ENCODE data around the gene ANO2.

The ANO2 gene

GRCh38 chr12:5907807-5908206, 37.3 kb downstream of the ANO2 start:
- no peak overlapping the region for H3K27ac Mint-ChIP-seq
- no peak overlapping the region for H3K4me3 Mint-ChIP-seq
- peaks cover 10% of the 10 kb centered on the region for H3K4me1 Mint-ChIP-seq
- H3K36me3 Mint-ChIP-seq (ENCODE audit: low read depth): no peaks in the 10 kb centered on the region
- no peak for DNase-seq
- H3K27me3 Mint-ChIP-seq (ENCODE audit: low read depth, poor library complexity): peaks cover 42% of the 10 kb centered on the region
- no peaks in the 10 kb centered on the region for H3K9me3 Mint-ChIP-seq
- no peak for TF ChIP-seq CTCF (IDR thresholded peaks at IDR 0.05)

GRCh38 chr12:5905757-5906156, 39.3 kb downstream of the ANO2 start:
- no peak for TF ChIP-seq CTCF (IDR thresholded peaks at IDR 0.05)
- H3K36me3 Mint-ChIP-seq (ENCODE audit: low read depth): no peaks in the 10 kb centered on the region
- no peaks in the 10 kb centered on the region for H3K9me3 Mint-ChIP-seq
- H3K27ac Mint-ChIP-seq: no peak overlapping the region
- no peak for DNase-seq
- H3K4me3 Mint-ChIP-seq: no peak overlapping the region
- peaks cover 17% of the 10 kb centered on the region for H3K4me1 Mint-ChIP-seq
- H3K27me3 Mint-ChIP-seq (ENCODE audit: low read depth, poor library complexity): peaks cover 29% of the 10 kb centered on the region

- H3K4me1 Mint-ChIP-seq: peaks cover 21% of the 10 kb centered on the region
- H3K36me3 Mint-ChIP-seq (ENCODE audit: low read depth): no peaks in the 10 kb centered on the region
- no peak for DNase-seq
- peaks cover 25% of the 10 kb centered on the region for H3K27me3 Mint-ChIP-seq (ENCODE audit: low read depth, poor library complexity)
- H3K4me3 Mint-ChIP-seq: no peak overlapping the region
- TF ChIP-seq CTCF (IDR thresholded peaks at IDR 0.05): no peak
- H3K27ac Mint-ChIP-seq: no peak overlapping the region
- no peaks in the 10 kb centered on the region for H3K9me3 Mint-ChIP-seq
Measured at GRCh38 chr12:5904969-5905368, 40.1 kb downstream of the ANO2 start.

- Mint-ChIP-seq H3K27me3 (ENCODE audit: low read depth, poor library complexity) (peaks cover 20% of the 10 kb centered on the region), H3K36me3 (ENCODE audit: low read depth) (no peaks in the 10 kb centered on the region), H3K4me3 (no peak overlapping the region), H3K4me1 (peaks cover 21% of the 10 kb centered on the region), H3K9me3 (no peaks in the 10 kb centered on the region), H3K27ac (no peak overlapping the region)
- no peak for DNase-seq
- no peak for TF ChIP-seq CTCF (IDR thresholded peaks at IDR 0.05)
Measured at GRCh38 chr12:5904441-5904840, 40.6 kb downstream of the ANO2 start.

- TF ChIP-seq CTCF (IDR thresholded peaks at IDR 0.05): no peak
- Mint-ChIP-seq H3K27me3 (ENCODE audit: low read depth, poor library complexity) (peaks cover 22% of the 10 kb centered on the region), H3K36me3 (ENCODE audit: low read depth) (no peaks in the 10 kb centered on the region), H3K4me3 (no peak overlapping the region), H3K27ac (no peak overlapping the region), H3K4me1 (peaks cover 15% of the 10 kb centered on the region), H3K9me3 (no peaks in the 10 kb centered on the region)
- DNase-seq: no peak
Measured at GRCh38 chr12:5902736-5903135, 42.3 kb downstream of the ANO2 start.

GRCh38 chr12:5901416-5901815, 43.6 kb downstream of the ANO2 start:
- TF ChIP-seq CTCF (IDR thresholded peaks at IDR 0.05): no peak
- no peak for DNase-seq
- no peak overlapping the region for H3K27ac Mint-ChIP-seq
- peaks cover 26% of the 10 kb centered on the region for H3K27me3 Mint-ChIP-seq (ENCODE audit: low read depth, poor library complexity)
- peaks cover 11% of the 10 kb centered on the region for H3K4me1 Mint-ChIP-seq
- H3K9me3 Mint-ChIP-seq: no peaks in the 10 kb centered on the region
- no peak overlapping the region for H3K4me3 Mint-ChIP-seq
- H3K36me3 Mint-ChIP-seq (ENCODE audit: low read depth): no peaks in the 10 kb centered on the region
